Measurements from ENCODE around the gene CHMP6.

CHMP6 gene

GRCh38 chr17:80970762-80971703 is 20.6 kb upstream of the CHMP6 start:
- FAIRE-seq = no peak
- no peak for DNase-seq (ENCODE audit: insufficient read length, low spot score)

- DNase-seq (ENCODE audit: insufficient read length, low spot score) (no peak), FAIRE-seq (no peak)
Observed at GRCh38 chr17:80971704-80972304, 19.8 kb upstream of the CHMP6 start.

- DNase-seq (ENCODE audit: insufficient read length, low spot score) (no peak), FAIRE-seq (no peak)
Observed at GRCh38 chr17:80976701-80977100, 14.9 kb upstream of the CHMP6 start.

GRCh38 chr17:80977172-80977571 is 14.5 kb upstream of the CHMP6 start:
- FAIRE-seq = no peak
- DNase-seq (ENCODE audit: insufficient read length, low spot score) = no peak

GRCh38 chr17:80978499-80979497 is 12.8 kb upstream of the CHMP6 start:
- DNase-seq (ENCODE audit: insufficient read length, low spot score) (no peak), FAIRE-seq (no peak)

GRCh38 chr17:80979547-80980378 is 11.9 kb upstream of the CHMP6 start:
- DNase-seq (ENCODE audit: insufficient read length, low spot score) (no peak), FAIRE-seq (no peak)

- FAIRE-seq (peak; percentile 89), DNase-seq (ENCODE audit: insufficient read length, low spot score) (no peak)
Observed at GRCh38 chr17:80980397-80981061, 11.1 kb upstream of the CHMP6 start.

- FAIRE-seq (no peak), DNase-seq (ENCODE audit: insufficient read length, low spot score) (peak; percentile 56)
Observed at GRCh38 chr17:80981062-80981902, 10.4 kb upstream of the CHMP6 start.

GRCh38 chr17:80981929-80982425 is 9.7 kb upstream of the CHMP6 start:
- no peak for DNase-seq (ENCODE audit: insufficient read length, low spot score)
- peak; percentile 74 for FAIRE-seq

GRCh38 chr17:80982426-80982974 is 9.1 kb upstream of the CHMP6 start:
- FAIRE-seq = no peak
- DNase-seq (ENCODE audit: insufficient read length, low spot score) = no peak

GRCh38 chr17:80983545-80983944 is 8.1 kb upstream of the CHMP6 start:
- FAIRE-seq (no peak), DNase-seq (ENCODE audit: insufficient read length, low spot score) (no peak)

- DNase-seq (ENCODE audit: insufficient read length, low spot score) = peak; percentile 87
- peak; percentile 69 for FAIRE-seq
Observed at GRCh38 chr17:80984749-80985148, 6.9 kb upstream of the CHMP6 start.

- DNase-seq (ENCODE audit: insufficient read length, low spot score) = no peak
- FAIRE-seq = no peak
Observed at GRCh38 chr17:80986046-80986445, 5.6 kb upstream of the CHMP6 start.

GRCh38 chr17:80986816-80987475 is 4.7 kb upstream of the CHMP6 start:
- DNase-seq (ENCODE audit: insufficient read length, low spot score) (no peak), FAIRE-seq (no peak)

GRCh38 chr17:80987941-80988461 is 3.6 kb upstream of the CHMP6 start:
- FAIRE-seq (no peak), DNase-seq (ENCODE audit: insufficient read length, low spot score) (no peak)

GRCh38 chr17:80989586-80989913 is 2.1 kb upstream of the CHMP6 start:
- DNase-seq (ENCODE audit: insufficient read length, low spot score) = no peak
- FAIRE-seq = no peak

GRCh38 chr17:80990921-80991644 is 558 bp upstream of the CHMP6 start:
- no peak for DNase-seq (ENCODE audit: insufficient read length, low spot score)
- FAIRE-seq = no peak
